ENCODE measurements around the gene RINL. TPM values are rescaled to one million over a fixed set of nuclear protein-coding genes. Genes with fewer than 3 reads are reported as not detected.

RINL gene
- total and polyA plus RNA-seq, 2 of the 4 experiments (the other 2 are of a cell fraction) = 0.72 to 1.9 TPM

- H4K8ac ChIP-seq (ENCODE audit: low read depth in 2 of 2, low read length in 2 of 2) = no peak overlapping the region
- POLR2A ChIA-PET (ENCODE audit: unreplicated experiment) = no interaction called here
- H2AK5ac ChIP-seq (ENCODE audit: low read depth, low read length) = no peak overlapping the region
- no peaks in the 10 kb centered on the region for H3K79me1 ChIP-seq (ENCODE audit: low read depth in 1 of 2, low read length in 2 of 2)
- no peak overlapping the region for H2AK9ac ChIP-seq (replicated peaks; ENCODE audit: low read depth, low read length, poor library complexity)
- no peak overlapping the region for H3K18ac ChIP-seq (ENCODE audit: low read depth, low read length)
- H2BK120ac ChIP-seq (ENCODE audit: low read depth, low read length) = no peak overlapping the region
- ATAC-seq (ENCODE audit: low read depth) (no peak), DNase-seq (no peak)
- TF ChIP-seq ELK1 (IDR thresholded peaks at IDR 0.05; ENCODE audit: borderline replicate concordance, low read depth, low read length) = no peak
- TF ChIP-seq RAD21 (IDR thresholded peaks at IDR 0.05; ENCODE audit: low read length) = no peak
- no peak for TF ChIP-seq USF2 (IDR thresholded peaks at IDR 0.05; ENCODE audit: low read depth, low read length)
- no peak overlapping the region for H4K5ac ChIP-seq (ENCODE audit: low read depth, low read length)
- H4K20me1 ChIP-seq (ENCODE audit: insufficient read depth, low read length) = no peaks in the 10 kb centered on the region
- no peak overlapping the region for H3K56ac ChIP-seq (ENCODE audit: extremely low read depth, insufficient read depth, low read length)
- dilution Hi-C loops (cut with HindIII; ENCODE audit: low sequenced_read_pairs, unreplicated experiment) (no loop called here), intact Hi-C loops (cut with micrococcal nuclease) (no loop called here), in situ Hi-C loops (cut with MboI; ENCODE audit: low sequenced_read_pairs) (no loop called here)
- WGBS, 2 experiments (ENCODE audit: extremely low coverage in 2 of 2, insufficient read length in 1 of 2) = 40% methylated on average over 2 of the region's 10 CpGs; no CpG with 5 or more reads in 1 of the 2 experiments
- no peak overlapping the region for H3K4ac ChIP-seq (ENCODE audit: low read depth, low read length)
- H2BK20ac ChIP-seq (ENCODE audit: low read depth, low read length) = no peak overlapping the region
- H3K27ac ChIP-seq (ENCODE audit: insufficient read depth, low read length) = no peak overlapping the region
- H3K36me3 ChIP-seq (ENCODE audit: control insufficient read depth, insufficient read depth, low read length) = no peaks in the 10 kb centered on the region
- no peak overlapping the region for H3K9ac ChIP-seq (ENCODE audit: low read depth, low read length)
- no peak overlapping the region for H4K91ac ChIP-seq (ENCODE audit: insufficient read depth, low read depth, low read length)
- no peak overlapping the region for H2BK15ac ChIP-seq (ENCODE audit: low read depth, low read length)
- no TSS peak for BruUV-seq (replicated peaks)
- no peak overlapping the region for H3K14ac ChIP-seq (replicated peaks; ENCODE audit: low read depth, low read length)
- H3K27me3 ChIP-seq (ENCODE audit: control insufficient read depth, insufficient read depth, low read length) = no peaks in the 10 kb centered on the region
- no peaks in the 10 kb centered on the region for H3K9me3 ChIP-seq (ENCODE audit: control insufficient read depth, insufficient read depth, low read length)
- no peak overlapping the region for H2BK5ac ChIP-seq (ENCODE audit: low read depth, low read length, poor library complexity, severe bottlenecking)
- H2AFZ ChIP-seq (replicated peaks; ENCODE audit: low read length, poor library complexity) = no peak overlapping the region
- H3K4me2 ChIP-seq (ENCODE audit: low read depth, low read length) = no peak overlapping the region
- no peak overlapping the region for H3K23ac ChIP-seq (ENCODE audit: low read depth, low read length)
- no peaks in the 10 kb centered on the region; the same call in 1 of the 2 replicates for H3K4me1 ChIP-seq (ENCODE audit: control insufficient read depth, insufficient read depth, low read length)
- CTCF ChIA-PET = no interaction called here
- H3K4me3 ChIP-seq (ENCODE audit: insufficient read depth, low read depth, low read length) = no peak overlapping the region
- no peaks in the 10 kb centered on the region for H3K9me1 ChIP-seq (ENCODE audit: insufficient read depth, low read length)
These were observed 15.6 kb downstream of the RINL start for GRCh38 chr19:38862321-38863059.
